HepG2 (cell line): ENCODE measurements around the gene HYDIN.

Experiments used
- ATF7-NPFF ChIP-seq: sonication (generic); formaldehyde crosslinking; IDR thresholded peaks from 2 replicates; pipeline ENCODE4 v1.8.1; 2023; ENCODE audit warnings: mild to moderate bottlenecking, low read depth, missing genetic modification reagents, moderate library complexity
- CTCF ChIP-seq: sonication (generic); formaldehyde crosslinking; IDR thresholded peaks from 2 replicates; pipeline ENCODE4 v1.5.0; 2020; ENCODE audit warnings: mild to moderate bottlenecking, missing genetic modification reagents, moderate library complexity
- FOXK2 ChIP-seq: fragments of 450-650 bp; IDR thresholded peaks from 2 replicates; pipeline ENCODE4 v1.6.1; 2016
- GABPA ChIP-seq, 2 experiments: IDR thresholded peaks; 2 replicates each; pipeline ENCODE4 v1.6.1; 2011 to 2016; ENCODE audit warnings: low read depth in 2 of 2, low read length in 1 of 2, missing biosample characterization in 1 of 2, missing genetic modification characterization in 1 of 2
- KLF6 ChIP-seq: IDR thresholded peaks from 2 replicates; pipeline ENCODE4 v1.8.0; 2016; ENCODE audit warnings: missing biosample characterization, missing genetic modification reagents
- PCBP1 ChIP-seq: fragments of 200-400 bp; formaldehyde crosslinking; IDR thresholded peaks from 2 replicates; pipeline ENCODE4 v1.6.1; 2017; ENCODE audit warnings: mild to moderate bottlenecking, low read depth, low read length, borderline replicate concordance
- THAP7 ChIP-seq: sonication (generic); formaldehyde crosslinking; IDR thresholded peaks from 2 replicates; pipeline ENCODE4 v1.8.1; 2023; ENCODE audit warnings: mild to moderate bottlenecking, missing genetic modification reagents
- THAP9 ChIP-seq: sonication (generic); formaldehyde crosslinking; IDR thresholded peaks from 2 replicates; pipeline ENCODE4; 2020; ENCODE audit warnings: missing genetic modification reagents, mild to moderate bottlenecking, borderline replicate concordance
- ZBTB21 ChIP-seq: sonication (generic); formaldehyde crosslinking; IDR thresholded peaks from 2 replicates; pipeline ENCODE4 v1.4.0; 2020; ENCODE audit warnings: missing genetic modification reagents
- ZFX ChIP-seq: sonication (generic); formaldehyde crosslinking; IDR thresholded peaks from 2 replicates; pipeline ENCODE4 v1.4.0; 2020; ENCODE audit warnings: mild to moderate bottlenecking, low read depth, missing genetic modification reagents, moderate library complexity
- ZNF136 ChIP-seq: sonication (generic); formaldehyde crosslinking; IDR thresholded peaks from 2 replicates; pipeline ENCODE4 v1.8.1; 2022; ENCODE audit warnings: low read depth, mild to moderate bottlenecking, moderate library complexity, missing genetic modification reagents

- no peak for TF ChIP-seq GABPA (IDR thresholded peaks at IDR 0.05; ENCODE audit: low read depth, low read length)
- TF ChIP-seq GABPA (CRISPR knock-in tag; IDR thresholded peaks at IDR 0.05; ENCODE audit: low read depth), result no peak
- no peak for TF ChIP-seq ZBTB21
- no peak for TF ChIP-seq ATF7-NPFF (CRISPR knock-in tag)
- TF ChIP-seq ZNF136 (CRISPR knock-in tag), result no peak
- TF ChIP-seq ZFX (CRISPR knock-in tag), result no peak
- no peak for TF ChIP-seq THAP9 (CRISPR knock-in tag)
- no peak for TF ChIP-seq FOXK2
- no peak for TF ChIP-seq PCBP1
- no peak for TF ChIP-seq KLF6 (CRISPR knock-in tag)
- TF ChIP-seq CTCF, result no peak
- no peak for TF ChIP-seq THAP7 (CRISPR knock-in tag)
These were observed 5.4 kb downstream of the HYDIN start for GRCh38 chr16:71225145-71225544.
